HG03196 (cell line): ENCODE measurements around the gene TOMM70.
"Not testable (repeated sequence)": the region's sequence is repeated elsewhere in the genome, so short reads cannot be mapped to it uniquely, and the experiment has no call there.

Experiments
- ATAC-seq: cut with Tn5 transposase; IDR thresholded peaks from one replicate; pipeline ENCODE4 v1.9.1; 2021; ENCODE audit not compliant: unreplicated experiment

The TOMM70 gene

DNA sequence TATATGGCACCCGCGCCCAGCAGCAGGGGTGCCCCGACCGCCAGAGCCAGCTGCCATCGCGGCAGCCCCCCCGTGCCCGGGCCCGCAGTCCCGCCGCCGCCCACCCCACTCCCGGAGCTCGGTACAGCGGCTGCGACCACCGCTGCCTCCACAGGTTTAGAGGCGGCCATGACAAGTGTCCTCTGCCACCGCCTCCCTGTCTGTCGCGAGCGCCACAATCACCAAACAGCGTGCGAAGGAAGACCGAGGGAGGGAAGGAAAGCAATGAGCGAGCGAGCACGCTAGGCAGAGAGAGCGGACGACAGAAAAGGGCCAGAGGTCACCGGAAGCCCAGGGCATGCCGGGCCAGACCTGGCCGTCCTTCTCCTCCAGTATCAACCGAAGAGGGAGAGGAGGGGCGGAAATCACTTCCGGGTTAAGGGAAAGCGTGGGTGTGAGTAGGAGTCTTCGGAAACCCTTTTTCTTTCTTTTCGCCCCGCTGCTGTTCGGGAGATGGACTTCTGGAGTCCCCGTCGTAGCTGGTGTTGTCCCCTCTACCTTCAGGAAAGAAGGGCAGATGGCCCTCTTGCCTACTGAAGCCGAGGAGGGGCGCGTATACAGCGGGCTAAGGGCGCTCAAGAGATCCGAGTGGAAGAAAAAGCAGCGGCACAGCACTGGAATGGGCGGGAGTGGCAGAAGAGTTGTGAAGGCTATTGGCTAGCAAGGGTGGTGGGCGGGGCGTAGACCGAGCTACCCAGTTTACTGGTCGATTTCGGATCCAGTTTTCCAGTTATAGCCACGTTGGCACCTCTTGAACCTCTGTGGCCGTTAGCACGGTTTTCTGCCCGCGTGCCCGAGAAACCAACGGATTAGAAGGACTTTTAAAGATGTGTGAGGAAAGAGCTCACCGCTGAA is at the start of gene TOMM70, which contains the start of gene LNP1:
Gene TOMM70, minus strand, starts transcription at position 310 of the 894 bp plus-strand sequence. Its CDS starts 140 bp downstream, at position 170.
Gene LNP1, plus strand, starts transcription at position 760 of the 894 bp plus-strand sequence. CDS start 28,191 bp downstream, outside the sequence.
- peak; percentile 89 for ATAC-seq

DNA sequence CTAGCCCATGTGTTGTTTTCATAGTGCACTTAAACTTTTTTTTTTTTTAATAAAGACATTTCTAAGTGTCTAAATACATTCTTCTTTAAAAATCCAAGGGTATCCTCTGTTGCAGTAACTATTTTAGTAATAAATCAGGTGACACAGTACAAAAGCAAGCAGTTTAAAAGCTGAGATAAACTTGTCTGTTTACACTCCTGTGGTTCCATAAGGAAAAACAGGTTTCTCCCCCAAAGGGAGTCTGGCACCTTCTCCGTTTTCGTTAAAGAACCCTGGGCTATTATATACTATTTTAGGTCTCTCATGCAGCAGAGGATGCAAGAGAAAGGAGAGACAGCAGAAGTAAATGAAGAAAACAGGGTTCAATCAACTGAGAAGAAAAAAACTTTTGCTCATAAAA is 48.3 kb upstream of the TOMM70 start:
- no peak for ATAC-seq

DNA sequence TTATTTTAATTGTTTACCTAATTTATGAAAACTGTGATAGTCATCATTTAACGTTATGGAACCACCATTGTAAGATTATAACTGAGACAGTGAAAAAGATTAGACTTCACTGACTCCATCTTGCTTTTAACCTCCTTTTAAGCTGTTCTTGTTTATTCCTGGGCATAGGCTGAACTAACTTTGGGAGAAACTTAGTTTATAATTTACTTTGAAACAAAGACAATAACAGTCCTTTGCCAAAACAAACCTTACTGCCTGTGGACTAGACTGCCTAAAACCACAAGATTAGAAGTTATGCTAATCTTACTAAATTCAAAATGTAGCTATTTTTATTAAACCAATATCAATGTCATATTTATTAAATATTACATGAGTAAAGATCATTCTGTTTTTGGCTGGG is 47.2 kb upstream of the TOMM70 start:
- ATAC-seq: no peak

DNA sequence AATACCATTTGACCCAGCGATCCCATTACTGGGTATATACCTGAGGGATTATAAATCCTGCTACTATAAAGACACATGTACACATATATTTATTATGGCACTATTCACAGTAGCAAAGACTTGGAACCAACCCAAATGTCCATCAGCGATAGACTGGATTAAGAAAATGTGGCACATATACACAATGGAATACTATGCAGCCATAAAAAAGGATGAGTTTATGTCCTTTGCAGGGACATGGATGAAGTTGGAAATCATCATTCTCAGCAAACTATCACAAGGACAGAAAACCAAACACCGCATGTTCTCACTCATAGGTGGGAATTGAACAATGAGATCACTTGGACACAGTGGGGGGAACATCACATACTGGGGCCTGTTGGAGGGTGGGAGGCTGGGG is 46.2 kb upstream of the TOMM70 start:
- ATAC-seq: not testable (repeated sequence)

DNA sequence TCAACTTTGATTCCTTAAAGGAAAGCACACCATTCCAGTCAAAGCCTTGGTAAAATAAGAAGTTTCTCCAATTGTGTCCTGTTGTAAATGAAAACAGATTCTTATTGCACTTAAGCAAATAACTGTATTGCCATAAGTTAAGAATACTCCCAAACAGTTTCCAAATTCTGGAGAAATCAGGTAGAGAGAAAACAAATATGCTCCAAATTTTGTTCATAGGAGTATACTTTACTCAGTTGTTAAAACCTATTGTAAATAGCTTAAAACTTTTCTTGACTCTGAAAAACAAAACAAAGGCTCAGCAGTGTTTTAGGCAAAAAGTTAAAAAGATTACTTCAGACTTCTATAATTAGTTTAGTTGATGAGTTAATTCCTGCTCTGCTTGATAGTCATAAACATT is 42.8 kb upstream of the TOMM70 start:
- ATAC-seq: no peak

DNA sequence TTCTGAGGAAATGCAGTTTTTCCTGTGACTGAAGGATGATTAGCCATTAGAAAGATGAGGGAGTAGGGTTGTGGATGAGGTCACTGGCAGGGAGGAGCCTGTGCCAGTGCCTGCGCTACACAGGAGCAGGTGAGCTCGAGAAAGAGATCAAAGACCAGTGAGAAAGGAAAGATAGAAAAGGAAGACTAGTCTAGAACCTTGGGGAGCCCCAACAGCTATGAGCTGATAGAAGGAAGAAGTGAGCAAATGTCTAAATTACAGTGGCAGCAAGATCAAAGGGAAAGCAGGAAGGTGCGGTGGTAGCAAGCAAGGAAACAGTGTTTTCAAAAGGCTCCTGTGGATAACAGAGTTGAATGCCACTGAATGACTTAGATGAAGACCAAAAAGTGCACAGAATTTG is 40.0 kb upstream of the TOMM70 start:
- no peak for ATAC-seq

DNA sequence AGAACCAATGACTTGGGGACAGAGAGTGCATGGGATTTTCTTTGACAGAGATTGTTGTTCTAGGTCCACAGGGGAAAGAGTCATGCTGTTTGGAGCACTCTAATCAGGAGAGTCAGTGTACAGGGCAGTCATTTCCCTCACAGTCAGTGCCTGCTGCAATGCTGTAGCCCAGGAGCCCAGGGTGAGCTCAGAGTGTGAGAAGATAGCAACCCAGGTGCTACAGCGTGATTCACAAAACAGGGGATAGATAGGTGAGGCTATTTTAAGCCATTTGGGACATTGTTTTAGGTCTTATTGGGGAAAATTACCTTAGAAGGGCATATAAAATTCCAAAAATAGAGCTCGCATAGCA is 37.7 kb upstream of the TOMM70 start:
- no peak for ATAC-seq

DNA sequence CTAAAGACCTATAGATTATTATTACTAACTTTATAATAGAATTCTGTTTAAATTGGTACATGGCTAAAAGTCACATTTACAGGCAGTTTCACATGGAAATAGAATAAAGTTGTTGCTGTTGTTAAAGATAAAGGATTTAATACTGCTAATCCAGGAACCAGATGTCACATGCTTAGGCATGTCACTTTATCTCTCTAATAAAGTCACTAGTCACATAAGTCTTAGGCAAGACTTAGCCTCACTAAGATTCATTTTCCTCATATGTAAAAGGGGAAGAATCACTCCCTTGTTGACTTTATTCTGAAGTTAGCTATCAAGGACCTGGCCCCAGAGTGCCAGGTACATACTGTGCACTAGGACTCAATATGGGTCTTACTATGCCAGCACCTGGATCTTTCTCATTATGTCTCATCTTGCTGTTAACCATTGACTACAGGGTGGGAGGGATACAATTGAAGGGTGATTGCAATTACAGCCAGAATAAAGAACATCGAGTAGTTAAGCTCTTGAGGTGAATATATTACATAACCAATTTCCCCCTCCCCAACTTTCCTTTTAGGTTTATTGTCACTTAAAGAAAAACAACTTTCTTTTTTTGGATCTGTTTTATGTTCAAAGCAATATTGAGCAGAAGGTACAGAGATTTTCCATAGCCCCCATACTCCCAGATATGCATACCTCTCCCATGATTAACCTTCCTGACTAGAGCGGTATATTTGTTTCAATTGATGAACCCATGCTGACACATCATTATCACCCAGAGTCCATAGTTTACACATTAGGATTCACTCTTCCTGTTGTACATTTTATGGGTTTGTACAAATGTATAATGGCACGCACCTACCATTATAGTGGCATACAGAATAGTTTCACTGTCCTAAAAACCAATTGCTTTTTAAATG is 37.1 kb upstream of the TOMM70 start:
- ATAC-seq: no peak

DNA sequence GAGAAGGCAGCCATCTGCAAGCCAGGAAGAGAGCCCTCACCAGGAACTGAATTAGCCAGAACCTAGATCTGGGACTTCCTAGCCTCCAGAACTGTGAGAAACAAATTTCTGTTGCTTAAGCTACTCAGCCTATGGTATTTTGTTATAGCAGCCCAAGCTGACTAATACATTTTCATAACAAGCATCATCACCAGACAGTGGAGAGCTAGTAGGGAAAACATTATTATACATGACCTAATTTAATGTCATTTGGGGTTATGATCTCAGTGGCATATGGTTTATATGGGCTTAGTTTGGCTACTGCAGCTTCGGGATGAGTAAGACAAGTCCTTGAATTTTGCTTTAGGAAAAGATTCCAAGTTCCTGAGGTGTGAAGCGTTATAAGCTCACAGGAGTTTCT is 36.1 kb upstream of the TOMM70 start:
- no peak for ATAC-seq

DNA sequence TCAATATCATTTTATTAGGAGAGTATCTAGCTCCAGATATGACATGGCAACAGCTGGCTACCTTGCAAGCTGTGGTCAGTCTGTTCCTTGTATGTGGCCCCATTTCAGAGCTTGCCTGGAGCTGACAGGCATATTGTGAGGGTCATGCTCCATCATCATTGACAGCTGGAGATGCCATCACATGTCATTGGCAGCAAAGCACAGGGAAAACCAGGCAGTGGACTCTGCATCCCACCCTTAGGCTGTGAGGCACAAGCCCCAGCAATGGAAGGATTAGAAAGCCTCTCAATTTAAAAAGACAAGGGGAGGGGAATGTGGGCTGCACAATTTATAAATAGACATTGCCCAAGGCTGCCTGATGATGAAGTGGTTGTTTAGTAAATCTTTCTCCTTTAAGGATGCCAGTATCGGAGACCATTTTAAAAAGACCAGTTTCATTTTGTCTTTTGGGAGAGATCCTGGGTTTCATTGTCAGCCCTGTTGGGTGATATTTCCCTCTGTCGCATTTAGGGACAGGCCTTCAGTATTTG is 28.4 kb upstream of the TOMM70 start:
- no peak for ATAC-seq

DNA sequence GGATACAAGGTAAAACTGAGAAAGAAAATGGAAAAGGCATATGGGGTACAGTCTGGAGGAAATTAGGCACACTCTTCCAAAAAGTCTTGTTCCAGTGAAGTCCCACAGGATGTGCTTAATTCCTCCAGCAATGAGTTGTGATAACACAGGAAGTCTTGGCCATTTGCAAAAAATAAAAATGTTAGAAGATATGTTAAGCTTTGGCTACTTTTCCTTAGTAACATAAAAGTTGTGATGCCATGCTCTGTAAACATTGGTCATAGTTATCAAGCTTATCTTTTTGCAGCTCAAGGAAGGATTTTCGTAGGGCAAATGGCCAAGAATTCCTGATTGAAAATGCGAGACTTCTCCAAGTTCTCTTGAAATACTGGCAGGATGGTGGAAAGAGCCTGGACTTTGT is 26.8 kb upstream of the TOMM70 start:
- ATAC-seq: no peak

DNA sequence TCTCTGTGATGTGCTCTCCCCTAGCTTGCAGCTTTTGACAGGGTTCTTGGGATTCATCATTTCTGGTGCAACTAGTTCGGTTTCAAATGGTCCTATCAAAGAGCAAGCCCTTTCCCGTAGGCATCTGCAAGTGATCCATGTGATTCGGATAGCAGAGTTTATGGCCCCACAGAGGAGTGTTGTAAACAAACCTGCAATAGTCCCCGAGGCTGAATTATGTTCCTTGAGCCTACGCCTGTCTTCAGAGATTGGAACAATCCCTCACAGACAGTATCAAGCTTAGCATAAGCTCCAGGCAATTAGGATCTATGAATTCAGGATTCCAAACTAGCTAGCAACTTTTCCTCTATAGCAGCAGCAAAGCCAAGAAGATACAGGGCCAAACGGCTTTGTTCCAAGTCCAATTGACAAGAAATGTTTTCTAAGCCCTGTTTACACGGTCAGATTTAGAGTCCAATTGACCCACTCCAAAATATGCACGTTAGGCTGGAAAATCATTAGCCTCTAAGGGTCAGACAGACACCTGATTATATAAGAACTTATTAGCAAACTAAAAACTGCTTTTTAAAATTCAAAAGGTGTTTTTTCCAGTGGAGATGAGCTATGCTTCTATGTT is 25.3 kb upstream of the TOMM70 start:
- no peak for ATAC-seq

DNA sequence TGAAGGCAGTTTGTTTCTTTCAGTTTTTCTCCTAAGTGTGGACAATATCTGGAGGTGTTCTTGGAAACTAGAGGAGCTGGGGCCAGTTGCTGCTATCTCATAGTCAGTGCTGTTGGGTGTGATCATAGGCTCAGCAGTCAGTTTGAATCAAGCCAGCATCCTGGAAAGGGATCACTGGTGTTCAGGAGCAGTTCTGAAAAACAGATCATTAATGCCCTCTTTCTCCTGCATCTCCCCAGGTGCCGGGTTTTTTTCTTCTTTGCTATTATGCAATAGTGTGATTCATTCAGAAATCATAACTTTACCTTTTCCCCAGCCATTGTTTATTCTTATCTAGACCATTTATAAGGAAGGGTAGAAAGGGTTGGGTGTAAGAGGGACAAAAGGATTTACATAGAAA is 24.4 kb upstream of the TOMM70 start:
- ATAC-seq: no peak

DNA sequence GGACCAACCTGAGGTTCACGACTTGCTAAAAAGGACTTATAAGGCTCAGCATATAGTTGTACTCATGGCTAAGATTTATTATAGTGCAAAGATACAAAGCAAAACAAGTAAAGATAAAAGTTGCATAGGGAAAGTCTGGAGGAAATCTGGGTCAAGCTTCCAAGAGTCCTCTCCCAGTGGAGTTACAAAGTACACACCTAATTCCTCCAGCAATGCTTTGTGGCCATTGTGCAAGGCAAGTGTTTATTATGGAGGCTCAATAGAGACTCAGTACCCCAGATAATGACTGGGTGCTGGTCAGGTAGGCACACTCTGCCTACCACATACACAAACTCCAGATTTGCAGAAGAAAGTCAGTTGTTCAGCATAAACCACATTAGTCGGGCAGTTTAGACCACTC is 23.4 kb upstream of the TOMM70 start:
- ATAC-seq: no peak

DNA sequence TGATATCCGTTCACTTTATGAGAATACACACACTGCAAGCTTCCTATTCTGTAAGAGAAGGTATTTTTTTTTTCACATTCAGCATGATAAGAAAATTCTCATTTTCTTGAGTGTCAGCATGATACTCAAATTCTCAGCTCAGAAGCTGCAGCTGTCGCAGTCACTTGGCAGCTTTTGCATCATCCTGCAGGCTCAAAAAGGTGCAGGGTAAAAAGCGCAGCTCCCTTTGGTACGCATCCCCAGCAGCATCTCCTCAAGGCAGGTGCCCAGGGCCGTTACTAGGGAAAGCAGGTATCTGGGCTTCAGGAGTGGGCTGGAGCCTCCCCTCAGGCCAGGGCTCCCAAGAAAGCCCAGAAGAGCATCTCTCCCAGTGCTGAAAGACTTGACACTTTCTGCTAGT is 22.7 kb upstream of the TOMM70 start:
- ATAC-seq: no peak

DNA sequence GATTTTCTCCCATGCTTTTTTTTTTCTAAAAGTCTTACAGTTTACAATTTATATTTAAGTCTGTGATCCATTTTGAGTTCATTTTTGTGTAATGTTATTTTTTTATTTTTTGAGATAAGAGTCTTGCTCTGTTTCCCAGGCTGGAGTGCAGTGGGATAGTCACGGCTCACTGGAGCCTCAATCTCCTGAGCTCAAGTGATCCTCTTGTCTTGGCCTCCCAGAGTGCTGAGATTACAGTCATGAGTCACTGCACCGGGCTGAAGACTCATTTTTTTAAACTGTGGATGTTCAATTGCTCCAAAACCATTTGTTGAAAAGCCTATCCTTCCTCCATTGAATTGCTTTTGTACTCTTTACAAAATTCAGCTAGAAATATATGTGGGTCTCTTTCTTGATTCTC is 20.0 kb upstream of the TOMM70 start:
- ATAC-seq: no peak

DNA sequence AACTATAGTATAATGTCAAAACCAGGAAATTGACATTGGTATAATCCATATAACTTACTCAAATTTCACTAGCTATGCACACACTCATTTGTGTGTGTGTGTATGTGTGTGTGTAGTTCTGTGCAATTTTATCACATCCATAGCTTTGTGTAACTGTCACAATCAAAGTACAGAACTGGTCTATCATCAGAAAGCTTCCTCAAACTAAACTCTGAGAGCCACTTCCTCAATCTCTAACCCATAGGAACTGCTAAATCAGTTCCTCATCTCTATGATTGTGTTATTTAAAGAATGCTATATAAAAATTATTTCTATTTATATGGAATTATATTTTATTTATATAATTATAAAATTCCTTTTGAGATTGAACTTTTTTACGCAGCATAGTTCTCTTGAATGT is 18.5 kb upstream of the TOMM70 start:
- ATAC-seq: no peak

DNA sequence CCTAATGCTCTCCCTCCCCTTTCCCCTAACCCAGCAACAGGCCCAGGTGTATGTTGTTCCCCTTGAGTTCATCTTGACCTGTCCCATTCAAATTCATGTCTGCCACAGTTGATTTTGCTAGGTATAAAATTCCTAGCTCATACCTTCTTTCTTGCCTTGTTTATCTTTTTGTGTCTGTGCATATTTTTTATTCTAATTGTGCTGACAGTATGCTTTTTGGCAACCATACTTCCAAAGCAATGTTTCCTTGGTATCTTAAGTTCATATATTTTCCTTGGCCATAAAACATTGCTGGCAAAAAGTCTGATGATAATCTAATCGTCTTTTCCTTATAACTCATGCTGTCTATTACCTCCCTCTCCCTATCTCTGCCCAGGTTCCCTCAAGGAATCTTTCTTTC is 16.0 kb upstream of the TOMM70 start:
- no peak for ATAC-seq

DNA sequence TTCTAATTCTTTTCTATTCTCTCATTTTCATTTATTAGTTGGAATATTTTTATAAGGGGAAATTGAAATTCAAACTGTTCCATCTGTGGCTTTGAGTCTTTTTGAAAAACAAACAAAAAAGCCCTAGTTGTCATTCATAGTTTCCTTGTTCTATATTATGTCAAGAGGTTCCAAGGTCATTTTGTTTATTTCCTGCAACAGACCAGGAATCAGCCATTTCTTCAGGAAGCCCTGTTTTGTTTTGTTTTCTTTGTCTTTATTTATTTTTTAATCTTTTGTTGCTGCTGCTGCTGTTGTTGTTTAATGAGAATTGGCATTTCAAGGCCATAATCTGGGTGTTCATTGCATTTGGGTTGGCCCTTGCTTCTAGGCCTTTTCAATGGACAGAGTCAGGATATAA is 15.3 kb upstream of the TOMM70 start:
- no peak for ATAC-seq

DNA sequence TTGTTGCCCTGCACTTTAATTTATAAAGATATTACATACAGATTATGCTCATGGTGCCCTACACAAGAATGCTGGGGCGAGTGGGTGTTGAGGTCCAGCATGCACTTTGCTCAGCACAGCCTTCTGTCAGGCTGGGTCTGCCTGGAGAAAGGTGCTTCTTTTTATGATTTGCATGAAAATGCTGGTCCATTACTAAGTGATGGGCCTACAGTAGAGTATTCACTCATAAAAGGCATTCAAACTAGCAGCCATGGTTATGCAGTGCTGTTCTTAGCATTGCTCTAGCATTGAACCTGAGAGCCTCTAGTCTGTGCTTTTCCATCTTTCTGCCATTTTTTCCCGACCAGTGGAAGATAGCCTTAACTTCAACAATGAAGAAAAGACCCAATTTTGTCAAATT is 12.7 kb upstream of the TOMM70 start:
- no peak for ATAC-seq

DNA sequence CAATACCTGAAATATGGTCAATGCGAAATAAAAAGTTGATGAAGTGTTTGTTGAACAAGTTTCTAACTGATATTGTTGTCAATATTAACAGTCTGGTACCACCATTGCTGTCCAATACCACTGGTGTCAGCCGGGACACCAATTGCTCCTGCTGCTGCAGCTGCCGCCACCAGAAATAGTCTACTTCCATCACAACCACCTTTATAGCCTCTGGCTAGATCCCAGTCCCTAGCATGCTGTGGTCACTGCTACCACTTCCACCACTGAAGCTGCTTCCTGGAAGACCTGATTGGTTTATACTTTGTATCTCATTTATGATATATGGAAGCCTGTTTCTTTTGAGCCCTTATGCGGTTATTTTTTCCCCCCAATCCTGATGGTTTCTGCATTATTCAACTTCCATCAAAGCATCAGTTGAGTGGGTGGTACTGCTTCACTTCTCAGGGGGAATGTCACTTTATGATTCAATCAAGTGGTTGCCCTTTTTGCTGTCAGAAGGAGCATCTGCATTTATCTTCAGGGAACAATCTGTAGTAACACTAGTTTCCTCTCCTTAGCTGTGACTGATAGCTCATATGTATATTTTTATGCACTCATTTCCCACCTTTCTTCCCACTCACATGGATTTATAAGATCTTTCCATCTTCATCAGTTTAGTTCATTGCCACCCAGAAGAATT is 12.2 kb upstream of the TOMM70 start:
- ATAC-seq: no peak
